Stimulated activated CD8-positive, alpha-beta memory T cell treated with anti-CD3 and anti-CD28 coated beads, Interleukin-7, amount 100 ng/mL, for 1 hour (primary cell): ENCODE results near the gene TIMM23.

ENCODE experiments used
- DNase-seq, 2 donors: peaks; one replicate each; pipeline ENCODE4 v3.0.0-alpha.2; 2020; ENCODE audit warnings: low read depth in 2 of 2

TIMM23 gene

DNA sequence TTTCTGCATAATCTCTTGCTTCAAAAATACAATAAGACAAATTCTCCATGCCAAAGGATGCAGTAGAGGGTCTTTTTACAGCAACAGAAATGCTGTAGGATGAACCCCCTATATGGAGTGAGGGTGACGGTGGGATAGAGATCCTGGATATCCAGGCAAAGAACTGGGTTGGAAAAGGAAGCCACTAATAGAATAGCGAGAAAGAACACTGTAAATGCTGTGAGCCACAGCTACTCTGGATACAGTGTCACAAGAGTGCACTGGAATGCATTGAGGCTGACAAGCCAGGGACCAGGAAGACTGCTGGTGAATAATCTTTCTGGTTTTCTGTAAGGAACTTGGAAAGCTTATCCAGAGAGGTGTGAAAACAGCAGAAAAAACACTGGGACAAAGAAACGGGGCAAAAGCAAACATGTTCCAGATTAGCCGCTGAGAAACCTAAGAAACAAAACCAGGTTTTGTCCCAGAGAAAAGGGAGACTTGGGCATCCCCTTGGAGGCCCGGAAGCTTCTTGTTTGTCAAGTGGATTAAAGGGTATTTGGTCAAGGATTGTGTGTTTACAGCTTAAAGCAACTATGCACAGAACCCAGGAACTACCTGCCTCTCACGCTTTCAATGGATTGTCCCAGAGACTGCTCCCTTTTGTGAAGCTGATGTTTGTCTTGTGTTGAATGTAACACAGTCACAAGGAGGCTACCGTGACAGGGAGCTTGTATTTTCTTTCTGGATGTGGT is 79.9 kb downstream of the TIMM23 start:
- no peak for DNase-seq

DNA sequence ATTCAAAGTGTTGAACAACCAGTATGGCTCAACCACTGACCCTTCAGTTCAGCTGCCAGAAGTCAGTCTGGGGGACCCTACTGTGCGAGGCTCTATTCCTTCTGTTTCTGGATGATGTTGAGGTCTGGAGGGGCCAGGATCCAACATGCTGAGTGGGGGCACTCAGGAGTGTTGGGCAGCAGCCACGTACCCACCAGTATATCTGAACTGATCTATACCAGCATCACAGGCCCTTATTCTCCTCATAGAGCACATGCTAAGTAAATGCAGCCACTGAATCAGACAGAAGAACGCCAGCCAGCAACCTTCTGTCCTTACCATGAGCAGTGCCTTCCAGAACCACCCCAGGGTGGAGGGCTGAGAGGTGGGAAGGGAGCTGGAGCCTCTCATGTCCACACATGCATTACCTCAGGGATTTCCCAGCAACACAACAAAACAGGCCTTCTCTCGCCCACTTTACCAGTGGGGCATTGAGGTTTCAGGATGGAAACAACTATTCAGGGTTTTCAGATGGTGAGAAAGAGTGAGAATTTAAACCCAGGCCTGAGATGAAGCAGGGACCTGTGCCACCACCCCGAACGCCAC is 80.6 kb downstream of the TIMM23 start:
- DNase-seq: no peak
